Lower leg skin (tissue), 3 donors: ENCODE results near the gene TLR1.

Experiments
- CTCF ChIP-seq, 3 donors: fragments of 450-650 bp; IDR thresholded peaks; one replicate each; pipeline ENCODE4 v1.5.1; 2016; ENCODE audit warnings: antibody characterized with exemption in 3 of 3, mild to moderate bottlenecking in 3 of 3, moderate library complexity in 2 of 3
- POLR2A ChIP-seq, 2 donors: fragments of 450-650 bp; IDR thresholded peaks; one replicate each; pipeline ENCODE4 v1.6.1; 2016 to 2017; ENCODE audit warnings: antibody characterized with exemption in 2 of 2, mild to moderate bottlenecking in 1 of 2, moderate library complexity in 1 of 2

DNA sequence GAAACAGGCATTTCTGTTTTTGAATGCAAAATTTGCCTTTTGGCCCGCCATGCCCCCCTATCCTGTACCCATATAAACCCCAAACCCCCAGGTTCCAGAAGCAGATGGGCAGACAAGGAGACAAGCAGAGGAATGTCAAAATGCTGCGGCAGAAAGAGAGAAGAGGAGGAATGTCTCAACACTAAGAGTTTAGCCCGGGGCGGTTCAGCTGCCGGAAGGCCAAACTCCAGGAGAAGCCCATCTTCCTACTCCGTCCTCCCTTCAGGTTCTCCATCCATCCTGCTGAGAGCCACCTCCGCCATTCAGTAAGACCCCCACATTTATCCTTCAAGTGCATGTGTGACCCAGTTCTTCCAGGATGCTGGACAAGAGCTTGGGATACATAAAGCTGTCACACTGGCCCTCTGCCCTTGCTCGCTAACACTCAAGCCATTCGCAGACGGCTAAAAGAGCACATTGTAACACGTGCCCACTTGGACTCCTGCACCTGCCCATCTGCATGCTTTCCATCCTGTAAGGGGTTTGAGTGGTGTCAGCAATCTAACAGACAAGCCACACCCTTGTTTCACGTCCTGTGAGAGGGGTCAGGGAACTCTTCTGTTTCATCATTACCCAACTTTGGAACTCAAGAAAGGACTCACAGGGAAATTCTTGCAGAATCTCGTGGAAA, 53.1 kb downstream of the TLR1 start:
- TF ChIP-seq POLR2A (IDR thresholded peaks at IDR 0.05) (no peak), CTCF (IDR thresholded peaks at IDR 0.05) (no peak)
